WTC11 (cell line): ENCODE data around the gene AUP1. TPM values are rescaled to one million over a fixed set of nuclear protein-coding genes. Genes with fewer than 3 reads are reported as not detected.

Experiments
- ATF1 ChIP-seq: sonication (generic); formaldehyde crosslinking; IDR thresholded peaks from 2 replicates; pipeline ENCODE4 v1.8.1; 2023; ENCODE audit warnings: mild to moderate bottlenecking, moderate library complexity, missing genetic modification reagents
- JAZF1 ChIP-seq: fragments of 250-450 bp; sonication (Bioruptor Pico); IDR thresholded peaks from 2 replicates; pipeline ENCODE4 v1.9.0; 2021; ENCODE audit warnings: moderate library complexity, mild to moderate bottlenecking, inconsistent platforms
- JUN ChIP-seq: sonication (generic); formaldehyde crosslinking; IDR thresholded peaks from 2 replicates; pipeline ENCODE4 v1.8.0; 2023; ENCODE audit warnings: mild to moderate bottlenecking, missing genetic modification reagents
- MXD4 ChIP-seq: fragments of 250-450 bp; sonication (Bioruptor Pico); IDR thresholded peaks from 2 replicates; pipeline ENCODE4 v1.8.0; 2021; ENCODE audit warnings: mild to moderate bottlenecking, moderate library complexity, borderline replicate concordance
- OVOL2 ChIP-seq: fragments of 250-450 bp; sonication (Bioruptor Pico); IDR thresholded peaks from 2 replicates; pipeline ENCODE4 v1.9.0; 2021; ENCODE audit warnings: mild to moderate bottlenecking, borderline replicate concordance
- PRRX2 ChIP-seq: fragments of 250-450 bp; sonication (Bioruptor Pico); IDR thresholded peaks from 2 replicates; pipeline ENCODE4 v1.8.0; 2021; ENCODE audit warnings: mild to moderate bottlenecking
- RELA ChIP-seq: sonication (generic); formaldehyde crosslinking; IDR thresholded peaks from 2 replicates; pipeline ENCODE4 v1.8.1; 2022; ENCODE audit warnings: missing genetic modification reagents, mild to moderate bottlenecking, borderline replicate concordance
- RORB ChIP-seq: fragments of 250-450 bp; sonication (Bioruptor Pico); IDR thresholded peaks from 2 replicates; pipeline ENCODE4 v1.9.0; 2021; ENCODE audit warnings: mild to moderate bottlenecking
- SMAD3 ChIP-seq: sonication (generic); formaldehyde crosslinking; IDR thresholded peaks from 2 replicates; pipeline ENCODE4 v1.8.0; 2022; ENCODE audit warnings: missing genetic modification reagents, mild to moderate bottlenecking, borderline replicate concordance
- ZBTB21 ChIP-seq: sonication (generic); formaldehyde crosslinking; IDR thresholded peaks from 2 replicates; pipeline ENCODE4 v1.8.1; 2023; ENCODE audit warnings: mild to moderate bottlenecking, missing genetic modification reagents, borderline replicate concordance
- ZNF219 ChIP-seq: sonication (generic); formaldehyde crosslinking; IDR thresholded peaks from 2 replicates; pipeline ENCODE4 v1.8.0; 2023; ENCODE audit warnings: missing genetic modification reagents, mild to moderate bottlenecking, borderline replicate concordance
- ZNF263 ChIP-seq: sonication (generic); formaldehyde crosslinking; IDR thresholded peaks from 2 replicates; pipeline ENCODE4 v1.8.1; 2022; ENCODE audit warnings: low read depth, mild to moderate bottlenecking, moderate library complexity, missing genetic modification reagents
- ZNF396 ChIP-seq: fragments of 250-450 bp; sonication (Bioruptor Pico); IDR thresholded peaks from 2 replicates; pipeline ENCODE4 v1.8.0; 2021; ENCODE audit warnings: mild to moderate bottlenecking, moderate library complexity, borderline replicate concordance
- ZNF423 ChIP-seq: fragments of 250-450 bp; sonication (Bioruptor Pico); IDR thresholded peaks from 2 replicates; pipeline ENCODE4 v2.1.2; 2022; ENCODE audit warnings: mild to moderate bottlenecking, moderate library complexity
- total RNA-seq: library from RNA; stranded (reverse); gene quantifications from 3 replicates; pipeline ENCODE4 v1.2.3, GENCODE V29; 2021
- TF ChIP-seq, protein P1 (sequence below): sonication (generic); formaldehyde crosslinking; IDR thresholded peaks from 2 replicates; pipeline ENCODE4 v1.8.1; 2023; ENCODE audit warnings: mild to moderate bottlenecking, missing genetic modification reagents, moderate library complexity
- TF ChIP-seq, protein P2 (sequence below): fragments of 200-600 bp; IDR thresholded peaks from 2 replicates; pipeline ENCODE4 v1.8.0; 2022; ENCODE audit warnings: antibody characterized with exemption
- TF ChIP-seq, protein P3 (sequence below): fragments of 250-450 bp; sonication (Bioruptor Pico); IDR thresholded peaks from 2 replicates; pipeline ENCODE4 v1.9.0; 2021; ENCODE audit warnings: mild to moderate bottlenecking
- TF ChIP-seq, protein P4 (sequence below): sonication (generic); formaldehyde crosslinking; IDR thresholded peaks from 2 replicates; pipeline ENCODE4 v1.8.1; 2023; ENCODE audit warnings: mild to moderate bottlenecking, missing genetic modification reagents
- TF ChIP-seq, protein P5 (sequence below): sonication (generic); formaldehyde crosslinking; IDR thresholded peaks from 2 replicates; pipeline ENCODE4 v1.8.0; 2022; ENCODE audit warnings: mild to moderate bottlenecking, missing genetic modification reagents
- TF ChIP-seq, protein P6 (sequence below): sonication (generic); formaldehyde crosslinking; IDR thresholded peaks from 2 replicates; pipeline ENCODE4 v1.8.1; 2023; ENCODE audit warnings: mild to moderate bottlenecking, moderate library complexity, missing genetic modification reagents
- TF ChIP-seq, protein P7 (sequence below): sonication (generic); formaldehyde crosslinking; IDR thresholded peaks from 2 replicates; pipeline ENCODE4 v1.8.0; 2023; ENCODE audit warnings: mild to moderate bottlenecking, missing genetic modification reagents
- TF ChIP-seq, protein P8 (sequence below): sonication (generic); formaldehyde crosslinking; IDR thresholded peaks from 2 replicates; pipeline ENCODE4 v1.8.0; 2022; ENCODE audit warnings: mild to moderate bottlenecking, missing genetic modification reagents
- TF ChIP-seq, protein P9 (sequence below): sonication (generic); formaldehyde crosslinking; IDR thresholded peaks from 2 replicates; pipeline ENCODE4 v1.8.1; 2022; ENCODE audit warnings: low read depth, mild to moderate bottlenecking, moderate library complexity, missing genetic modification reagents, borderline replicate concordance

Gene AUP1
- total RNA-seq, 1 experiment from 2014 or later = 84.9 TPM

DNA sequence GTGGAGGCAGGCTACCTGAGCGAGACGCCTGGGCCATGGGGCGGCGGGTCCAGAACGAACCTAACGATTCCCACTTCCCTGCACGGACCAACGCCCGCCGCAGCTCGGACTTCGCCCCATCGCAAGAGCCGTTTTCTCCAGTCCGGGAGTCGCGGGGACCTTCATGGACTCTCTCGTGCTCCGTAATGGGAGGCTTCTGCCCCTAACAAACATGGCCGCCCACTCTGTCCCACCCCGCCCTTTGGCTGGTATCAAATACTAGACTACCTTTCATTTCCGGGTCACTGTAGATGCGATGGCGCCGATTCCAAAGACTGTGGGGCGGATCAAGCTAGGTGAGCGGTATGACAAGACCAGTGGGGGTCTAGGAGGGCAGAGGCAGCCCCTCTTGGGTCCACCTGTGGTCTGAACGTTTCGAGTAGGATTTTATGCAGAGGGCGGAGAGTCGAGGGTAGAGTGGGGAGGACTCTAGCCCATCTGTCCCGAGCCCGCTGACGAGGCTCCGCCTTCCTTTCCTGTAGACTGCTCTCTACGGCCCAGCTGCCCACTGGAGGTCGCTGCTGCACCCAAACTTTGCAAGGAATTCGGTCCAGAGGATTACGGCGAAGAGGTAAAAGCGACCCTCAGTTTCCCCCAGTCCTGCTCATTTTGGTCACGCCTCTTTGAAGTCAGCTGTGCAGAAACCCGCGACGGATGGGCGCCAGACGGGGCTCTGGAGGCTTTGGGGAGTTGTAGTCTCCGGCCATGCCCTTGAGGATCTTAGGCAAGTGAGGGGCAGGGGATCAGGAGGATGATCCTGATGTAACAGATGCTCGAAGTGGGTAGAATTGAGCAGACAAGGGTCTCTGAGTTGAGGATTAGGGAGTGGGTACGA lies 46.5 kb downstream of the AUP1 start, which contains the start of the genes CCDC142 and TTC31 (continued):
- TF ChIP-seq, protein P1, sequence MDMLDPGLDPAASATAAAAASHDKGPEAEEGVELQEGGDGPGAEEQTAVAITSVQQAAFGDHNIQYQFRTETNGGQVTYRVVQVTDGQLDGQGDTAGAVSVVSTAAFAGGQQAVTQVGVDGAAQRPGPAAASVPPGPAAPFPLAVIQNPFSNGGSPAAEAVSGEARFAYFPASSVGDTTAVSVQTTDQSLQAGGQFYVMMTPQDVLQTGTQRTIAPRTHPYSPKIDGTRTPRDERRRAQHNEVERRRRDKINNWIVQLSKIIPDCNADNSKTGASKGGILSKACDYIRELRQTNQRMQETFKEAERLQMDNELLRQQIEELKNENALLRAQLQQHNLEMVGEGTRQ (CRISPR knock-in tag) = no peak
- TF ChIP-seq, protein P2, sequence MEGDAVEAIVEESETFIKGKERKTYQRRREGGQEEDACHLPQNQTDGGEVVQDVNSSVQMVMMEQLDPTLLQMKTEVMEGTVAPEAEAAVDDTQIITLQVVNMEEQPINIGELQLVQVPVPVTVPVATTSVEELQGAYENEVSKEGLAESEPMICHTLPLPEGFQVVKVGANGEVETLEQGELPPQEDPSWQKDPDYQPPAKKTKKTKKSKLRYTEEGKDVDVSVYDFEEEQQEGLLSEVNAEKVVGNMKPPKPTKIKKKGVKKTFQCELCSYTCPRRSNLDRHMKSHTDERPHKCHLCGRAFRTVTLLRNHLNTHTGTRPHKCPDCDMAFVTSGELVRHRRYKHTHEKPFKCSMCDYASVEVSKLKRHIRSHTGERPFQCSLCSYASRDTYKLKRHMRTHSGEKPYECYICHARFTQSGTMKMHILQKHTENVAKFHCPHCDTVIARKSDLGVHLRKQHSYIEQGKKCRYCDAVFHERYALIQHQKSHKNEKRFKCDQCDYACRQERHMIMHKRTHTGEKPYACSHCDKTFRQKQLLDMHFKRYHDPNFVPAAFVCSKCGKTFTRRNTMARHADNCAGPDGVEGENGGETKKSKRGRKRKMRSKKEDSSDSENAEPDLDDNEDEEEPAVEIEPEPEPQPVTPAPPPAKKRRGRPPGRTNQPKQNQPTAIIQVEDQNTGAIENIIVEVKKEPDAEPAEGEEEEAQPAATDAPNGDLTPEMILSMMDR = peak; percentile 68
- TF ChIP-seq PRRX2 (CRISPR knock-in tag) = no peak
- TF ChIP-seq ZBTB21 (CRISPR knock-in tag) = no peak
- TF ChIP-seq RELA (CRISPR knock-in tag) = no peak
- no peak for TF ChIP-seq MXD4 (CRISPR knock-in tag)
- TF ChIP-seq, protein P3, sequence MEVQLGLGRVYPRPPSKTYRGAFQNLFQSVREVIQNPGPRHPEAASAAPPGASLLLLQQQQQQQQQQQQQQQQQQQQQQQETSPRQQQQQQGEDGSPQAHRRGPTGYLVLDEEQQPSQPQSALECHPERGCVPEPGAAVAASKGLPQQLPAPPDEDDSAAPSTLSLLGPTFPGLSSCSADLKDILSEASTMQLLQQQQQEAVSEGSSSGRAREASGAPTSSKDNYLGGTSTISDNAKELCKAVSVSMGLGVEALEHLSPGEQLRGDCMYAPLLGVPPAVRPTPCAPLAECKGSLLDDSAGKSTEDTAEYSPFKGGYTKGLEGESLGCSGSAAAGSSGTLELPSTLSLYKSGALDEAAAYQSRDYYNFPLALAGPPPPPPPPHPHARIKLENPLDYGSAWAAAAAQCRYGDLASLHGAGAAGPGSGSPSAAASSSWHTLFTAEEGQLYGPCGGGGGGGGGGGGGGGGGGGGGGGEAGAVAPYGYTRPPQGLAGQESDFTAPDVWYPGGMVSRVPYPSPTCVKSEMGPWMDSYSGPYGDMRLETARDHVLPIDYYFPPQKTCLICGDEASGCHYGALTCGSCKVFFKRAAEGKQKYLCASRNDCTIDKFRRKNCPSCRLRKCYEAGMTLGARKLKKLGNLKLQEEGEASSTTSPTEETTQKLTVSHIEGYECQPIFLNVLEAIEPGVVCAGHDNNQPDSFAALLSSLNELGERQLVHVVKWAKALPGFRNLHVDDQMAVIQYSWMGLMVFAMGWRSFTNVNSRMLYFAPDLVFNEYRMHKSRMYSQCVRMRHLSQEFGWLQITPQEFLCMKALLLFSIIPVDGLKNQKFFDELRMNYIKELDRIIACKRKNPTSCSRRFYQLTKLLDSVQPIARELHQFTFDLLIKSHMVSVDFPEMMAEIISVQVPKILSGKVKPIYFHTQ (CRISPR knock-in tag) = no peak
- TF ChIP-seq OVOL2 = no peak
- TF ChIP-seq, protein P4, sequence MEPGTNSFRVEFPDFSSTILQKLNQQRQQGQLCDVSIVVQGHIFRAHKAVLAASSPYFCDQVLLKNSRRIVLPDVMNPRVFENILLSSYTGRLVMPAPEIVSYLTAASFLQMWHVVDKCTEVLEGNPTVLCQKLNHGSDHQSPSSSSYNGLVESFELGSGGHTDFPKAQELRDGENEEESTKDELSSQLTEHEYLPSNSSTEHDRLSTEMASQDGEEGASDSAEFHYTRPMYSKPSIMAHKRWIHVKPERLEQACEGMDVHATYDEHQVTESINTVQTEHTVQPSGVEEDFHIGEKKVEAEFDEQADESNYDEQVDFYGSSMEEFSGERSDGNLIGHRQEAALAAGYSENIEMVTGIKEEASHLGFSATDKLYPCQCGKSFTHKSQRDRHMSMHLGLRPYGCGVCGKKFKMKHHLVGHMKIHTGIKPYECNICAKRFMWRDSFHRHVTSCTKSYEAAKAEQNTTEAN (CRISPR knock-in tag) = peak; percentile 61; the same call in 1 of the 2 replicates
- no peak for TF ChIP-seq ZNF263 (CRISPR knock-in tag)
- TF ChIP-seq, protein P5, sequence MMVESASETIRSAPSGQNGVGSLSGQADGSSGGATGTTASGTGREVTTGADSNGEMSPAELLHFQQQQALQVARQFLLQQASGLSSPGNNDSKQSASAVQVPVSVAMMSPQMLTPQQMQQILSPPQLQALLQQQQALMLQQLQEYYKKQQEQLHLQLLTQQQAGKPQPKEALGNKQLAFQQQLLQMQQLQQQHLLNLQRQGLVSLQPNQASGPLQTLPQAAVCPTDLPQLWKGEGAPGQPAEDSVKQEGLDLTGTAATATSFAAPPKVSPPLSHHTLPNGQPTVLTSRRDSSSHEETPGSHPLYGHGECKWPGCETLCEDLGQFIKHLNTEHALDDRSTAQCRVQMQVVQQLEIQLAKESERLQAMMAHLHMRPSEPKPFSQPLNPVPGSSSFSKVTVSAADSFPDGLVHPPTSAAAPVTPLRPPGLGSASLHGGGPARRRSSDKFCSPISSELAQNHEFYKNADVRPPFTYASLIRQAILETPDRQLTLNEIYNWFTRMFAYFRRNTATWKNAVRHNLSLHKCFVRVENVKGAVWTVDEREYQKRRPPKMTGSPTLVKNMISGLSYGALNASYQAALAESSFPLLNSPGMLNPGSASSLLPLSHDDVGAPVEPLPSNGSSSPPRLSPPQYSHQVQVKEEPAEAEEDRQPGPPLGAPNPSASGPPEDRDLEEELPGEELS (CRISPR knock-in tag) = peak; percentile 7; the same call in 1 of the 2 replicates
- no peak for TF ChIP-seq ZNF219 (CRISPR knock-in tag)
- TF ChIP-seq, protein P6, sequence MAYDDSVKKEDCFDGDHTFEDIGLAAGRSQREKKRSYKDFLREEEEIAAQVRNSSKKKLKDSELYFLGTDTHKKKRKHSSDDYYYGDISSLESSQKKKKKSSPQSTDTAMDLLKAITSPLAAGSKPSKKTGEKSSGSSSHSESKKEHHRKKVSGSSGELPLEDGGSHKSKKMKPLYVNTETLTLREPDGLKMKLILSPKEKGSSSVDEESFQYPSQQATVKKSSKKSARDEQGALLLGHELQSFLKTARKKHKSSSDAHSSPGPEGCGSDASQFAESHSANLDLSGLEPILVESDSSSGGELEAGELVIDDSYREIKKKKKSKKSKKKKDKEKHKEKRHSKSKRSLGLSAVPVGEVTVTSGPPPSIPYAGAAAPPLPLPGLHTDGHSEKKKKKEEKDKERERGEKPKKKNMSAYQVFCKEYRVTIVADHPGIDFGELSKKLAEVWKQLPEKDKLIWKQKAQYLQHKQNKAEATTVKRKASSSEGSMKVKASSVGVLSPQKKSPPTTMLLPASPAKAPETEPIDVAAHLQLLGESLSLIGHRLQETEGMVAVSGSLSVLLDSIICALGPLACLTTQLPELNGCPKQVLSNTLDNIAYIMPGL (CRISPR knock-in tag) = peak; percentile 86
- TF ChIP-seq, protein P7, sequence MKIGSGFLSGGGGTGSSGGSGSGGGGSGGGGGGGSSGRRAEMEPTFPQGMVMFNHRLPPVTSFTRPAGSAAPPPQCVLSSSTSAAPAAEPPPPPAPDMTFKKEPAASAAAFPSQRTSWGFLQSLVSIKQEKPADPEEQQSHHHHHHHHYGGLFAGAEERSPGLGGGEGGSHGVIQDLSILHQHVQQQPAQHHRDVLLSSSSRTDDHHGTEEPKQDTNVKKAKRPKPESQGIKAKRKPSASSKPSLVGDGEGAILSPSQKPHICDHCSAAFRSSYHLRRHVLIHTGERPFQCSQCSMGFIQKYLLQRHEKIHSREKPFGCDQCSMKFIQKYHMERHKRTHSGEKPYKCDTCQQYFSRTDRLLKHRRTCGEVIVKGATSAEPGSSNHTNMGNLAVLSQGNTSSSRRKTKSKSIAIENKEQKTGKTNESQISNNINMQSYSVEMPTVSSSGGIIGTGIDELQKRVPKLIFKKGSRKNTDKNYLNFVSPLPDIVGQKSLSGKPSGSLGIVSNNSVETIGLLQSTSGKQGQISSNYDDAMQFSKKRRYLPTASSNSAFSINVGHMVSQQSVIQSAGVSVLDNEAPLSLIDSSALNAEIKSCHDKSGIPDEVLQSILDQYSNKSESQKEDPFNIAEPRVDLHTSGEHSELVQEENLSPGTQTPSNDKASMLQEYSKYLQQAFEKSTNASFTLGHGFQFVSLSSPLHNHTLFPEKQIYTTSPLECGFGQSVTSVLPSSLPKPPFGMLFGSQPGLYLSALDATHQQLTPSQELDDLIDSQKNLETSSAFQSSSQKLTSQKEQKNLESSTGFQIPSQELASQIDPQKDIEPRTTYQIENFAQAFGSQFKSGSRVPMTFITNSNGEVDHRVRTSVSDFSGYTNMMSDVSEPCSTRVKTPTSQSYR (CRISPR knock-in tag) = 0 out of 2 replicates have a peak, but pooled peaks have one; percentile 21
- TF ChIP-seq SMAD3 (CRISPR knock-in tag) = peak; percentile 13; the same call in 1 of the 2 replicates
- TF ChIP-seq, protein P8, sequence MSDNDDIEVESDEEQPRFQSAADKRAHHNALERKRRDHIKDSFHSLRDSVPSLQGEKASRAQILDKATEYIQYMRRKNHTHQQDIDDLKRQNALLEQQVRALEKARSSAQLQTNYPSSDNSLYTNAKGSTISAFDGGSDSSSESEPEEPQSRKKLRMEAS (CRISPR knock-in tag) = no peak
- TF ChIP-seq RORB (CRISPR knock-in tag) = no peak
- no peak for TF ChIP-seq JAZF1 (CRISPR knock-in tag)
- TF ChIP-seq, protein P9, sequence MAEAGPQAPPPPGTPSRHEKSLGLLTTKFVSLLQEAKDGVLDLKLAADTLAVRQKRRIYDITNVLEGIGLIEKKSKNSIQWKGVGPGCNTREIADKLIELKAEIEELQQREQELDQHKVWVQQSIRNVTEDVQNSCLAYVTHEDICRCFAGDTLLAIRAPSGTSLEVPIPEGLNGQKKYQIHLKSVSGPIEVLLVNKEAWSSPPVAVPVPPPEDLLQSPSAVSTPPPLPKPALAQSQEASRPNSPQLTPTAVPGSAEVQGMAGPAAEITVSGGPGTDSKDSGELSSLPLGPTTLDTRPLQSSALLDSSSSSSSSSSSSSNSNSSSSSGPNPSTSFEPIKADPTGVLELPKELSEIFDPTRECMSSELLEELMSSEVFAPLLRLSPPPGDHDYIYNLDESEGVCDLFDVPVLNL = no peak; the same call in 1 of the 2 replicates
- no peak; the same call in 1 of the 2 replicates for TF ChIP-seq JUN
- no peak for TF ChIP-seq ZNF423 (CRISPR knock-in tag)
- no peak for TF ChIP-seq ZNF396
- no peak for TF ChIP-seq ATF1 (CRISPR knock-in tag)
